ENCODE results near the gene GSTO2.

The GSTO2 gene

DNA sequence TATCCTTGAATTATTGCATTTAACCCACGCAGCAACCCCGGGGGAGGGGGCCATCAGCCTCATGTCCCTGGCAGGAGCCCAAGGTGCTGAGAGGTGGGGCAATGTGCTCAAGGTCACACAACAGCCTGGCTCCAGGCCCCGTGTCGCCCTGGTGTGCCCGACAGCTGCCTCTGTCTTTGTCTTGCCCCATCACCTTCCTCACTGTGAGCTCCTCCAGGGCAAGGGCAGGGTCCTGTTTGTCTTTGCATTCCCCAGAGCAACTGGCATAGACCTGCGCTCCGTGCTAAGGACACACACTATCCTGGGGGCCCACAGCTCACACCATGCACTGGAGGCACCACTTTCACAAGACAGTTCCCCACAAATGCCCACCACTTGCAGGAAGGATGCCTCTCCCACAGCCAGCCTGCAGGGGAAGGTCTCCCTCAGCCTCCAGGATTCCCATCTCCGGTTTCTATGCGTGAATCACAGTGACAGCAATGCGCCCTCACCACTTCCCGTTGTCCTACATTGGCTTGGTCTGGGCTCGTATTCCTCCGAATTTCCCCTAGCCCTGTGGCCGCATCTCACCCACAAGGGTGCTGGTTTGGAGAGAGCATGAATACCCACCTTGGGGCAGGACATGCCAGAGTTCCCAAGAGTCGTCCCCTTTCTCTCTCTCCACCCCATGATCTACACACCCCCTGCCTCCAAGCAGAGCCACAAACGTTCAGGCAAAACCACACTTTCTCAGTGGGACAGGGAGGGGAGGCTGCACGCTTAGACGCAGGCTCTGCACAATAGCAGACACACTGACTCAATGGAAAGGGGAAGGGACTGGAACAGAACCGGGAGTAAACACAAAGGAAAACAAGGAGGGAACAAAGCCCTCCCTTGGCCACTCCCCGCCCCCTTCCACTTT lies 59.0 kb downstream of the GSTO2 start:
- peak overlapping the region; percentile 89 for H3K27ac ChIP-seq
- TF ChIP-seq, protein P1, sequence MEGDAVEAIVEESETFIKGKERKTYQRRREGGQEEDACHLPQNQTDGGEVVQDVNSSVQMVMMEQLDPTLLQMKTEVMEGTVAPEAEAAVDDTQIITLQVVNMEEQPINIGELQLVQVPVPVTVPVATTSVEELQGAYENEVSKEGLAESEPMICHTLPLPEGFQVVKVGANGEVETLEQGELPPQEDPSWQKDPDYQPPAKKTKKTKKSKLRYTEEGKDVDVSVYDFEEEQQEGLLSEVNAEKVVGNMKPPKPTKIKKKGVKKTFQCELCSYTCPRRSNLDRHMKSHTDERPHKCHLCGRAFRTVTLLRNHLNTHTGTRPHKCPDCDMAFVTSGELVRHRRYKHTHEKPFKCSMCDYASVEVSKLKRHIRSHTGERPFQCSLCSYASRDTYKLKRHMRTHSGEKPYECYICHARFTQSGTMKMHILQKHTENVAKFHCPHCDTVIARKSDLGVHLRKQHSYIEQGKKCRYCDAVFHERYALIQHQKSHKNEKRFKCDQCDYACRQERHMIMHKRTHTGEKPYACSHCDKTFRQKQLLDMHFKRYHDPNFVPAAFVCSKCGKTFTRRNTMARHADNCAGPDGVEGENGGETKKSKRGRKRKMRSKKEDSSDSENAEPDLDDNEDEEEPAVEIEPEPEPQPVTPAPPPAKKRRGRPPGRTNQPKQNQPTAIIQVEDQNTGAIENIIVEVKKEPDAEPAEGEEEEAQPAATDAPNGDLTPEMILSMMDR (conservative IDR thresholded peaks at IDR 0.05) = no peak
- no peak for TF ChIP-seq ZFX (IDR thresholded peaks at IDR 0.05)

DNA sequence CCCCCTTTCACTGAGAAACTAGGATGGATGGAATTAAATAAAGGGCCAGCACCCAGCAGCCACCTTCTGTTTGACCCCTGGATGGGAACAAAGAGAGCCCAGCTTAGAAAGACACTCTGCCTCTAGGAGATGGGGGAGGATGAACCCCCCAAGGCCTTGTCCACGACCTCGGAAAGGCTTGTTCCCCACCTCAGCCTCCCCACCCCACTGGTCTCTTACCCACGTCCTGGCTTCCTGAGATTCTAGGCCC lies 59.6 kb downstream of the GSTO2 start:
- H3K27ac ChIP-seq = peak overlapping the region; percentile 89
- TF ChIP-seq ZFX (IDR thresholded peaks at IDR 0.05) = no peak
- TF ChIP-seq, protein P1 (conservative IDR thresholded peaks at IDR 0.05) = no peak

DNA sequence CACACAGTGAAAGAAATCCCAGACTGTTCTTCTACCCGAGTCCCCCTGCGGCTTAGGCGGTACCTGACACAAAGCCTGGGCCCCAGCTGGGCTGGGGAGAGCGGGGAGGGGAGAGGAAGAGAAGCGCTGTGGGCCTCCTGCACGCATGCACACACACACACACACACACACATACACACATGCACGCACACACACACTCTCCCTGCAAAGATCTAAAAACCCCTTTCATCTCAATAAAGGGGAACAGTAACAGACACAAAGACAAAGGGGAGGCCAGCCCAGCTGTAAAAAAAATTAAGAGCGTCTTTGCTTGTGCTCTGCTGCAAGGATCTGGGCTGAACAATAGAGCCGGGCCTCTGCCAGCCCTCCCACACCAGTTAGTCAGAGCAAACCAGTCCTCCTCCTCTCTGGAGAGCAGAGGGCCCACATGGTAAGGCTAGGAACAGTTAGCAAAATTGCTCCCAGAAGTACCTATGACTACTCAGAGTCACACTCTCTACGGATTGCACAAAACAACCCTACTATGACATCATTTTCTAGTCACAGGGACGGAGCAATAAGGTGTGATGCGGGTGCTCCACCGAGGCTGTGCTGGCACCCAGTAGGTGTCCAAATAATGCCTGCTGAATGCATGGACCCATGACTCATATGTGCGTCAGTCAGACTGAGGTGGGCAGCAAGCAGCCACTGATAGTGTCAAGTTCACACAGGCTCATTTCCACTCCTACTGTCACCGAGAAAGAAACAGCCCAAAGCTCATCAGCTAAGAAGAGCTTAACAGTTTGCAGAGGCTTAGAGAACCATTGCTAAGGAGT lies 60.1 kb downstream of the GSTO2 start:
- H3K27ac ChIP-seq = peak overlapping the region; percentile 89
- TF ChIP-seq, protein P1 (conservative IDR thresholded peaks at IDR 0.05) = no peak
- TF ChIP-seq ZFX (IDR thresholded peaks at IDR 0.05) = no peak

DNA sequence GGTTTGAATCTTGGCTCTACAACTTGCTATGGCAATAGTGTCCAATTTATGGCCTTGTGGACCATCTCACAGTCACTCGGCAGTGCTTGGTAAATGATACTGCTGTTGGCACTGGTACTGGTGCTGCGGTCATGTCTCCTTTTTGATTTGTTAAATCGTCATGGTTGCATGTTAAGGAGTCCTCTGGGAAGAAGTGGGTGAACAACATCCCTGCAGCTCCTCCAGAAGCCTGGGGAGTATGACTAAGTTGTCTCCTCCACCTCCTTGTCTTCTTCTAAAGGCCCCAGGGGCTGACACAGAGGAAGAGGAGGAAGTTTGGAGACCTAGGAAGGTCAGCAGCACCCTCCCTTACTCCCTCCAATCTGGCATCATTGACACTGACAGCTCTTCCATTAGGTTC lies 60.8 kb downstream of the GSTO2 start:
- TF ChIP-seq, protein P1 (conservative IDR thresholded peaks at IDR 0.05) = no peak
- no peak for TF ChIP-seq ZFX (IDR thresholded peaks at IDR 0.05)
- peak overlapping the region; percentile 89 for H3K27ac ChIP-seq

DNA sequence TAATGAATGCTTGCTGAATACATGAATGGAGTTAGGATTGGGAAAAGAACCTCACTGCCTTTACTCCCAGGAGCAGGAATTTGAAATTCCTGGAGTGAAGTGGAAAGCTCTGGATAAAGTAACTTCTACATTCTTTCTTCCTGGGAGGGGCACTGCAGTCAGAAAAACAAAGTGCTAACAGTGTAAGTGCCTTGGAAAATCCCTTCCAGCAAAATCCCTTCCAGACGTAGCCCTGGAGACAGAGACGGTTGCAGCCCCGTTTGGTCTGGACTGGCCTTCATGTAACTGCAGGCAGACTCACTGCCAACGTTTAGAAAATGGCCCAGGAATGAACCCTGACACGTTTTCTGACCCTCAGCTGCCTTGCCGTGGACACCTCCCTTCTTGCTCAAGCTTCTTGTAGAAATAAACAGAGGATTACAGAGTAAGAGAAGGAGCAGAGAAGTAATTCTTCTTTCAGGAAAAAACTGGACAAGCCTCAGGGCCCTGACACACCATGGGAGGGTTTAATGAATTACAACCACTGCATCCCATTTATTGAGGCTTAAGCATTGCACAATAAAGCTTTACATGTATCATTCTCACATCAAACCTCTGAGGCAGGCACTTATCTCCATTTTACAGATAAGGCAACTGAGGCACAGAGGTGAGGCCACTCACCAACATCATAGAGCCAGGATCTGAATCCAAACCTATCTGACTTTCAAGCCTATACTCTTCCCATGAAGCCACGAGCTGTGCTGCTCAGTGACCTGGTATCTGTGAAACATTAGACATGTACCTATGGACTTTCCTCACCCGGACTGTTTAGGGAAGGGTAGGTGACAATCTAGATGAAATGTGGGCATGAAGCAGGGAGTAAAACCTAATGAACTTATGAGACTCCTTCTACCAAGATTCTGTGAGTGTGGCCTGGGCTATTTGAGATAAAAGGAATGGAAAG lies 61.5 kb downstream of the GSTO2 start:
- H3K27ac ChIP-seq = peak overlapping the region; percentile 89
- TF ChIP-seq ZFX (IDR thresholded peaks at IDR 0.05) = no peak
- TF ChIP-seq, protein P1 (conservative IDR thresholded peaks at IDR 0.05) = no peak

DNA sequence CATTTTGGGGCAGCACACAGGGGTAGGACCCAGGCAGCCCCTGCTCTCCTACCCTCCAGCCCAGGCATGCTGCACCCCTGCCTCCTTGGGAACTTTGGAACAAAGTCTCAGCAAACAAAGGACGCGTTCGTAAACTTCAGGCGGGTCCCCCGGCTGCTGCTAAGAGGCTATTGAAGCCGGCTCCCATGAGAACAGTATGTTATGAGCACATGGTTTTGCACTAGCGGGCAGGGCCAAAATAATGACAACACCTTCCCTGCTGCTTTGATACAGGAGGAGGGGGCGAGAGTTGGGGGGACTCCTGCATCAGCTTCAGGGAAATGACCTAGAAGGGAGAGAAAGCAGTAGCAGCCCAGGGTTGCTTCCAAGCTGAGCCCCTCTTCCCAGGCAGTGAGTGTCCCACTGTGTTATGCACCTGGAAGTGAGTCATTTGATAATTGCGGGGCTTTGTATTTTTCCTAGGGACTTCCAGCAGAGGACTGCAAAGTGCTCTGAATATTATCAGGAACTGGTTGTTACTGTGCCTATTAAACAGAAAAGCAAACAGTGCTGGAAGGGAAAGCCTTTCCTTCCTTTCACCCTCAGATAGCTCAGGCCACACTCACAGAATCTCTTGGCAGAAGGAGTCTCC lies 62.3 kb downstream of the GSTO2 start:
- TF ChIP-seq ZFX (IDR thresholded peaks at IDR 0.05) = no peak
- TF ChIP-seq, protein P1 (conservative IDR thresholded peaks at IDR 0.05) = no peak
- peak overlapping the region; percentile 89 for H3K27ac ChIP-seq
